Esophagus muscularis mucosa (tissue), 2 donors: ENCODE results near the gene DNAH3.

Experiments used
- POLR2A ChIP-seq: fragments of 450-650 bp; IDR thresholded peaks from one replicate; pipeline ENCODE4 v1.6.1; 2017; ENCODE audit warnings: antibody characterized with exemption, moderate library complexity, mild to moderate bottlenecking, low read depth
- POLR2AphosphoS5 ChIP-seq, 2 donors: sonication (generic); formaldehyde crosslinking; IDR thresholded peaks; one replicate each; pipeline ENCODE4 v1.6.1; 2017; ENCODE audit warnings: antibody characterized with exemption in 2 of 2

- no peak for TF ChIP-seq POLR2AphosphoS5 (IDR thresholded peaks at IDR 0.05)
- TF ChIP-seq POLR2A = no peak
Measured at GRCh38 chr16:21037168-21037567, 113.5 kb downstream of the DNAH3 start.
